Cardiac muscle cell (in vitro differentiated cells and primary cell): ENCODE measurements around the gene ADAMTS12. TPM values are rescaled to one million over a fixed set of nuclear protein-coding genes. Genes with fewer than 3 reads are reported as not detected.

Source experiments
- DNase-seq, 2 donors: peaks; one replicate each; pipeline versions ENCODE4 v3.0.0 to v3.0.0-alpha.2; 2010 to 2017; ENCODE audit warnings: low read depth in 1 of 2, low spot score in 1 of 2
- H3K27ac ChIP-seq: fragments of 200-600 bp; sonication (generic); 2 replicates; pipeline ENCODE4 v1.5.1; 2016
- H3K27me3 ChIP-seq: fragments of 200-600 bp; sonication (generic); 2 replicates; pipeline ENCODE4 v1.6.0; 2016; ENCODE audit warnings: control low read depth
- H3K36me3 ChIP-seq: fragments of 200-600 bp; sonication (generic); 2 replicates; pipeline ENCODE4 v1.5.1; 2016; ENCODE audit warnings: control low read depth
- H3K4me1 ChIP-seq: fragments of 200-600 bp; sonication (generic); 2 replicates; pipeline ENCODE4 v1.8.1; 2017; ENCODE audit warnings: low read depth, mild to moderate bottlenecking, mixed run types
- H3K4me3 ChIP-seq: fragments of 200-600 bp; sonication (generic); 2 replicates; pipeline ENCODE4 v1.5.1; 2016; ENCODE audit warnings: mild to moderate bottlenecking
- H3K9me3 ChIP-seq: fragments of 200-600 bp; sonication (generic); 2 replicates; pipeline ENCODE4 v1.5.1; 2017; ENCODE audit warnings: low read depth, mild to moderate bottlenecking, control low read depth
- polyA plus RNA-seq: library from polyadenylated mRNA; unstranded; fragments of >200 nt; fragmentation: Nextera tagmentation; extraction: Ambion mirVana; gene quantifications from 2 replicates; pipeline ENCODE4 v1.2.1, GENCODE V29; 2016
- total RNA-seq: library from RNA; depleted of rRNA; stranded (reverse); fragments of >200 nt; gene quantifications from 2 replicates; pipeline ENCODE4 v1.2.3, GENCODE V29; 2016
- TF ChIP-seq, protein P1 (sequence below): IDR thresholded peaks from 2 replicates; pipeline ENCODE4 v1.5.1; 2012; ENCODE audit warnings: low read depth, mild to moderate bottlenecking, low read length

The ADAMTS12 gene
- total and polyA plus RNA-seq, 2 experiments from 2014 or later: 29.3 to 48.4 TPM

DNA sequence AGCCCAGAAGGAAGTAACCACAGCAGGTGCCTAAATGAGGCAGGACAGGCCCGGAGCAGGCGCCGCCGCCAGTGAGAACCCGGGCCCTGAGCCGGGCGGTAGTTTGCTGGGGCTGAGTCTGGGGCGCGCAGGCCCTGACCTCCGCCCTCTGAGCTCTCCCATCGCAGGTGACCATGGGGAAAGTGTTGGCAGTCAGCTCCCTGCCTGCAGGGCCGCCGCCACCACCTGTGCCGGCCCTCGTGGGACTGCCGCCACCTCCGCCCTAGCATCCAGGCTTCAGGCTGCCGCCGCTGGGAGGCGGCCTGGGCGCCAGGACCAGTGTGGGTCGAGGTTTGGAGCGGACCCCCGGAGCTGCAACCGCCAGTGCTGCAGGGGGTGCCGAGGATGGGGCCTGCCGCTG lies 389.9 kb downstream of the ADAMTS12 start:
- H3K4me1 ChIP-seq: no peaks in the 10 kb centered on the region
- H3K27me3 ChIP-seq: no peaks in the 10 kb centered on the region
- H3K27ac ChIP-seq: no peak overlapping the region
- no peak for DNase-seq
- no peaks in the 10 kb centered on the region for H3K9me3 ChIP-seq
- H3K36me3 ChIP-seq: no peaks in the 10 kb centered on the region
- no peak overlapping the region for H3K4me3 ChIP-seq
- TF ChIP-seq, protein P1, sequence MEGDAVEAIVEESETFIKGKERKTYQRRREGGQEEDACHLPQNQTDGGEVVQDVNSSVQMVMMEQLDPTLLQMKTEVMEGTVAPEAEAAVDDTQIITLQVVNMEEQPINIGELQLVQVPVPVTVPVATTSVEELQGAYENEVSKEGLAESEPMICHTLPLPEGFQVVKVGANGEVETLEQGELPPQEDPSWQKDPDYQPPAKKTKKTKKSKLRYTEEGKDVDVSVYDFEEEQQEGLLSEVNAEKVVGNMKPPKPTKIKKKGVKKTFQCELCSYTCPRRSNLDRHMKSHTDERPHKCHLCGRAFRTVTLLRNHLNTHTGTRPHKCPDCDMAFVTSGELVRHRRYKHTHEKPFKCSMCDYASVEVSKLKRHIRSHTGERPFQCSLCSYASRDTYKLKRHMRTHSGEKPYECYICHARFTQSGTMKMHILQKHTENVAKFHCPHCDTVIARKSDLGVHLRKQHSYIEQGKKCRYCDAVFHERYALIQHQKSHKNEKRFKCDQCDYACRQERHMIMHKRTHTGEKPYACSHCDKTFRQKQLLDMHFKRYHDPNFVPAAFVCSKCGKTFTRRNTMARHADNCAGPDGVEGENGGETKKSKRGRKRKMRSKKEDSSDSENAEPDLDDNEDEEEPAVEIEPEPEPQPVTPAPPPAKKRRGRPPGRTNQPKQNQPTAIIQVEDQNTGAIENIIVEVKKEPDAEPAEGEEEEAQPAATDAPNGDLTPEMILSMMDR: no peak

DNA sequence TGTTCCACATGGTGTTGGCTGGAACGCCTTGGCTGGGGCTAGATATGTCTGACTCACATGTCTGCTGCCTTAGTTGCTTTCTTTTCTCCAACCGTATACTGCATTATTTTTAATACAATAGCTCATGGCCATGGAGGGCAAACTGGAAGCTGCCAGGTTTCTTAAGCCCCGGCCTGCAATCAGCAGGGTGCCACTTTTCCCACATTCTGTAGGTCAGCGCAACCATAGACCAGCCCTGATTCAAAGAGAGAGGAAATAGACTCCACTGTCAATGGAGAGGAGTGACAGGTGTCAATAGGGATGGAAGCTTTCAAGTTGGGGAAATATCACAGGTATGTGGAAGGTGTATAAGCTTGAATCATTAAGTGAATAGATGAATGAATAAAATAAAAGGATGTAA lies 390.5 kb downstream of the ADAMTS12 start:
- TF ChIP-seq, protein P1: no peak
- H3K4me1 ChIP-seq: no peaks in the 10 kb centered on the region
- no peaks in the 10 kb centered on the region for H3K9me3 ChIP-seq
- H3K27me3 ChIP-seq: no peaks in the 10 kb centered on the region
- H3K4me3 ChIP-seq: no peak overlapping the region
- no peak overlapping the region for H3K27ac ChIP-seq
- no peak for DNase-seq
- H3K36me3 ChIP-seq: no peaks in the 10 kb centered on the region

DNA sequence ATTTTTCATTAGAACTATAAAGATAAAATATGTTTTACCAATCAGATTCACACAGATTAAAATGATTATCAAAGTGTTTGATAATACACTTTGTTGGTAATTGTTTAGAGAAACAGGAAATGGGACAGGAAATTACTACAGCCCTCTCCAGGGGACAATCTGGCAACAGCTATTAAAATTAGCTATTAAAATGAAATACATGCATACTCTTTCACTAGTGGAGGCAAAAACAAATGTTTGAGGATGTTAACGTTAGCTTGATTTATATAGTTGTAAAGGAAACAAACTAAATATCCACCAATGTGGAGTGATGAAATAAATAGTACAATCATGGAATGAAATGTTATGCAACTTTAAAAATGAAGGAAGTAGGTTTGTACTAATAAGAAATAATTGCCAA lies 397.3 kb downstream of the ADAMTS12 start:
- TF ChIP-seq, protein P1: no peak
- H3K36me3 ChIP-seq: no peaks in the 10 kb centered on the region
- H3K4me3 ChIP-seq: no peak overlapping the region
- peak in 1 of 2 donors; percentile 16 for DNase-seq
- no peaks in the 10 kb centered on the region for H3K9me3 ChIP-seq
- H3K27me3 ChIP-seq: no peaks in the 10 kb centered on the region
- no peaks in the 10 kb centered on the region for H3K4me1 ChIP-seq
- no peak overlapping the region for H3K27ac ChIP-seq

DNA sequence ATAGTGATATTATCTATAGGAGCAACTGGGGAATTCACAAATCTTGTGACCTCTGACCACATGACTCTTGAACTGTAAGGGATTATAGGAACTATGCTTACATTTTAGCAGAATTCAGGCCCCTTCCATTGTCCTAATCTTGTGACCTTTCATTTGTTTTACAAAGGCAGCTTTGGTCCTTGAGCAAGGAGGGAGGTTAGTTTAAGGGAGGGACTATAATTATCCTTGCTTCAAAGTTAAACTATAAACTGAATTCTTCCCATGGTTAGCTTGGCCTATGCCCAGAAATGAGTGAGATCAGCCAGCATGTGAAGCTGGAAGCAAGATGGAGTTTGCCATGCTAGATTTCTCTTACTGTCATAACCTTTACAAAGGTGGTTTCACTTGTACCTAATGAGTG lies 399.8 kb downstream of the ADAMTS12 start:
- Histone ChIP-seq H3K4me1 (no peaks in the 10 kb centered on the region), H3K9me3 (no peaks in the 10 kb centered on the region), H3K27me3 (no peaks in the 10 kb centered on the region), H3K27ac (no peak overlapping the region), H3K4me3 (no peak overlapping the region), H3K36me3 (no peaks in the 10 kb centered on the region)
- DNase-seq: no peak
- TF ChIP-seq, protein P1: no peak

DNA sequence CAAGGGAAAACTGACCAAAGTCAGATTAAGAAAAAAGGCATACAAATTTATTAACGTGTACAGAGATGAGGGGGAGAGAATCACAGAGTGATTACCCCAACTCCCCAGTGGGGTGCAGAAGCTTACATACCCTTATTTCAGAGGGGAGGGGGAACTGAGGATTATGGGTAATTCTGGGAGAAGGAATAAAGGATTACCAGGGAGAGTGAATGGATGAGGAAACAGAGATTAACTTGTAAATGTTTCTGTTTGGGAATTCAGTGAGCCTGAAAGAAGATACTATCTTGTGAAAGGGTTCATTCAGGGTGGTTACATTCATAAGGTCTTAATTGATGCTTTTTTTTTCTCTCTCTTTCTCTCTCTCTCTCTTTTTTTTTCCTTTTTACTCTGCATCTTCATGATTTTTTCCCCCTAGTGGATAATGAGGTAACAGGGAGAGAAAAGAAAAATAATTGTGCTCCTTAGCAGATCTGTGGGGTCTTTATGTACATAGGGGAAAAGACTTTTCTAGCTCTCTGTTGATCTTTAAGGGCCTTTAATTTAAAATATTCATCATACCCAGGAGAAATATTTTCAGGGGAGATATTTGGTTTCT lies 401.6 kb downstream of the ADAMTS12 start:
- TF ChIP-seq, protein P1: peak; percentile 15
- no peak overlapping the region for H3K27ac ChIP-seq

More for the DNA sequence above, 401.6 kb downstream of the ADAMTS12 start:
- no peak overlapping the region for H3K4me3 ChIP-seq
- no peaks in the 10 kb centered on the region for H3K4me1 ChIP-seq
- H3K9me3 ChIP-seq: no peaks in the 10 kb centered on the region
- H3K27me3 ChIP-seq: no peaks in the 10 kb centered on the region
- no peak for DNase-seq
- H3K36me3 ChIP-seq: no peaks in the 10 kb centered on the region
